KOPT-K1 (cell line): Measurements from ENCODE around the gene URB1.
"Not testable (repeated sequence)": the region's sequence is repeated elsewhere in the genome, so short reads cannot be mapped to it uniquely, and the experiment has no call there.

Experiments
- H3K27ac ChIP-seq: fragments of 200-600 bp; sonication (generic); 2 replicates; pipeline ENCODE4 v1.5.1; 2016; ENCODE audit warnings: antibody characterized with exemption, mild to moderate bottlenecking, low read depth, low read length; ENCODE audit not compliant: poor library complexity, severe bottlenecking
- H3K36me3 ChIP-seq: fragments of 200-600 bp; sonication (generic); 2 replicates; pipeline ENCODE4 v1.5.1; 2017; ENCODE audit warnings: antibody characterized with exemption, mild to moderate bottlenecking, low read length, moderate library complexity; ENCODE audit not compliant: insufficient read depth
- H3K9me3 ChIP-seq: fragments of 200-600 bp; sonication (generic); 2 replicates; pipeline ENCODE4 v1.5.1; 2017; ENCODE audit warnings: antibody characterized with exemption, low read length, mild to moderate bottlenecking; ENCODE audit not compliant: insufficient read depth, poor library complexity, severe bottlenecking

Gene URB1

GRCh38 chr21:32314806-32315205 is 78.0 kb downstream of the URB1 start:
- no peaks in the 10 kb centered on the region for H3K9me3 ChIP-seq
- H3K36me3 ChIP-seq, result peaks cover 96% of the 10 kb centered on the region
- no peak overlapping the region for H3K27ac ChIP-seq

- H3K27ac ChIP-seq, result no peak overlapping the region
- no peaks in the 10 kb centered on the region for H3K9me3 ChIP-seq
- H3K36me3 ChIP-seq, result peaks cover 91% of the 10 kb centered on the region
Measured at GRCh38 chr21:32312976-32313375, 79.8 kb downstream of the URB1 start.

GRCh38 chr21:32312326-32312725 is 80.5 kb downstream of the URB1 start:
- Histone ChIP-seq H3K9me3 (no peaks in the 10 kb centered on the region), H3K27ac (no peak overlapping the region), H3K36me3 (peaks cover 90% of the 10 kb centered on the region)

GRCh38 chr21:32311621-32312020 is 81.2 kb downstream of the URB1 start:
- H3K36me3 ChIP-seq, result peaks cover 88% of the 10 kb centered on the region
- no peaks in the 10 kb centered on the region for H3K9me3 ChIP-seq
- H3K27ac ChIP-seq, result no peak overlapping the region

GRCh38 chr21:32310976-32311375 is 81.8 kb downstream of the URB1 start:
- H3K9me3 ChIP-seq, H3K27ac ChIP-seq: not testable (repeated sequence)
- peaks cover 85% of the 10 kb centered on the region for H3K36me3 ChIP-seq

GRCh38 chr21:32309906-32310460 is 82.8 kb downstream of the URB1 start:
- H3K9me3 ChIP-seq, result no peaks in the 10 kb centered on the region
- H3K27ac ChIP-seq, result no peak overlapping the region
- H3K36me3 ChIP-seq, result peaks cover 76% of the 10 kb centered on the region

GRCh38 chr21:32308696-32309095 is 84.1 kb downstream of the URB1 start:
- Histone ChIP-seq H3K9me3 (no peaks in the 10 kb centered on the region), H3K36me3 (peaks cover 65% of the 10 kb centered on the region), H3K27ac (no peak overlapping the region)

GRCh38 chr21:32307706-32308105 is 85.1 kb downstream of the URB1 start:
- Histone ChIP-seq H3K9me3 (no peaks in the 10 kb centered on the region), H3K27ac (no peak overlapping the region), H3K36me3 (peaks cover 56% of the 10 kb centered on the region)

- Histone ChIP-seq H3K27ac (no peak overlapping the region), H3K9me3 (no peaks in the 10 kb centered on the region), H3K36me3 (peaks cover 48% of the 10 kb centered on the region)
Measured at GRCh38 chr21:32306021-32306780, 86.6 kb downstream of the URB1 start.

GRCh38 chr21:32304998-32305397 is 87.8 kb downstream of the URB1 start:
- H3K27ac ChIP-seq, result no peak overlapping the region
- no peaks in the 10 kb centered on the region for H3K9me3 ChIP-seq
- peaks cover 46% of the 10 kb centered on the region; the same call in 1 of the 2 replicates for H3K36me3 ChIP-seq

- peaks cover 35% of the 10 kb centered on the region; the same call in 1 of the 2 replicates for H3K36me3 ChIP-seq
- H3K9me3 ChIP-seq, result no peaks in the 10 kb centered on the region
Measured at GRCh38 chr21:32303385-32303784, 89.4 kb downstream of the URB1 start.

GRCh38 chr21:32302560-32302959 is 90.3 kb downstream of the URB1 start:
- H3K9me3 ChIP-seq, result no peaks in the 10 kb centered on the region
- H3K27ac ChIP-seq, result no peak overlapping the region
- peaks cover 27% of the 10 kb centered on the region; the same call in 1 of the 2 replicates for H3K36me3 ChIP-seq

More at GRCh38 chr21:32303385-32303784, 89.4 kb downstream of the URB1 start:
- no peak overlapping the region for H3K27ac ChIP-seq

GRCh38 chr21:32301596-32301995 is 91.2 kb downstream of the URB1 start:
- H3K27ac ChIP-seq, result no peak overlapping the region
- peaks cover 21% of the 10 kb centered on the region; the same call in 1 of the 2 replicates for H3K36me3 ChIP-seq
- H3K9me3 ChIP-seq, result no peaks in the 10 kb centered on the region

GRCh38 chr21:32300117-32300681 is 92.6 kb downstream of the URB1 start:
- Histone ChIP-seq H3K9me3 (no peaks in the 10 kb centered on the region), H3K36me3 (peaks cover 17% of the 10 kb centered on the region; the same call in 1 of the 2 replicates), H3K27ac (no peak overlapping the region)

GRCh38 chr21:32299695-32300094 is 93.1 kb downstream of the URB1 start:
- peaks cover 17% of the 10 kb centered on the region; the same call in 1 of the 2 replicates for H3K36me3 ChIP-seq
- H3K27ac ChIP-seq, result no peak overlapping the region
- no peaks in the 10 kb centered on the region for H3K9me3 ChIP-seq
